ENCODE measurements around the gene PTCH2.

PTCH2 gene, protein sequence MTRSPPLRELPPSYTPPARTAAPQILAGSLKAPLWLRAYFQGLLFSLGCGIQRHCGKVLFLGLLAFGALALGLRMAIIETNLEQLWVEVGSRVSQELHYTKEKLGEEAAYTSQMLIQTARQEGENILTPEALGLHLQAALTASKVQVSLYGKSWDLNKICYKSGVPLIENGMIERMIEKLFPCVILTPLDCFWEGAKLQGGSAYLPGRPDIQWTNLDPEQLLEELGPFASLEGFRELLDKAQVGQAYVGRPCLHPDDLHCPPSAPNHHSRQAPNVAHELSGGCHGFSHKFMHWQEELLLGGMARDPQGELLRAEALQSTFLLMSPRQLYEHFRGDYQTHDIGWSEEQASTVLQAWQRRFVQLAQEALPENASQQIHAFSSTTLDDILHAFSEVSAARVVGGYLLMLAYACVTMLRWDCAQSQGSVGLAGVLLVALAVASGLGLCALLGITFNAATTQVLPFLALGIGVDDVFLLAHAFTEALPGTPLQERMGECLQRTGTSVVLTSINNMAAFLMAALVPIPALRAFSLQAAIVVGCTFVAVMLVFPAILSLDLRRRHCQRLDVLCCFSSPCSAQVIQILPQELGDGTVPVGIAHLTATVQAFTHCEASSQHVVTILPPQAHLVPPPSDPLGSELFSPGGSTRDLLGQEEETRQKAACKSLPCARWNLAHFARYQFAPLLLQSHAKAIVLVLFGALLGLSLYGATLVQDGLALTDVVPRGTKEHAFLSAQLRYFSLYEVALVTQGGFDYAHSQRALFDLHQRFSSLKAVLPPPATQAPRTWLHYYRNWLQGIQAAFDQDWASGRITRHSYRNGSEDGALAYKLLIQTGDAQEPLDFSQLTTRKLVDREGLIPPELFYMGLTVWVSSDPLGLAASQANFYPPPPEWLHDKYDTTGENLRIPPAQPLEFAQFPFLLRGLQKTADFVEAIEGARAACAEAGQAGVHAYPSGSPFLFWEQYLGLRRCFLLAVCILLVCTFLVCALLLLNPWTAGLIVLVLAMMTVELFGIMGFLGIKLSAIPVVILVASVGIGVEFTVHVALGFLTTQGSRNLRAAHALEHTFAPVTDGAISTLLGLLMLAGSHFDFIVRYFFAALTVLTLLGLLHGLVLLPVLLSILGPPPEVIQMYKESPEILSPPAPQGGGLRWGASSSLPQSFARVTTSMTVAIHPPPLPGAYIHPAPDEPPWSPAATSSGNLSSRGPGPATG

GRCh38 chr1:44842862-44843655 lies at the start of gene PTCH2:
TSS of gene PTCH2 (minus strand) at chr1:44843253. CDS start at chr1:44842932, 321 bp downstream.
- peak; percentile 75 to 86 for DNase-seq

GRCh38 chr1:44890007-44890406 lies 47.0 kb upstream of the PTCH2 start:
- peak in 1 of 2 experiments; percentile 2 for DNase-seq

DNA sequence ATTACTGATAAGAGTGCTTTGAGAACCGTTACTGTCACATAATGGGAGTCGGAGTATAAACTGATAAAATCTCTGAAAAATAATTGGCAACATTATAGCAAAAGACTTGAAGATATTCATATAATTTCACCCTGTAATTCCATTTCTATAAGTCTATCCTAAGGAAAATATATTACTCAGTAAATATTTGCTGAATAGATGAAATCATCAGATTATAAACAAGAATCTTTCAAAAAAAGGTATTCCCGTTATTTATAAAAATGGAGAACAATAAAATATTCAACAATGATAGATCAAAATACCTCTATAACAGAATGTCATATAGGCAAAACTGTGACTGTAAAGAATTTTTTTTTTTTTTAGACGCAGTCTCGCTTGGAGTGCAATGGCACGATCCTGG lies 42.4 kb upstream of the PTCH2 start:
- no peak for DNase-seq

GRCh38 chr1:44884746-44885145 lies 41.7 kb upstream of the PTCH2 start:
- no peak for DNase-seq

DNA sequence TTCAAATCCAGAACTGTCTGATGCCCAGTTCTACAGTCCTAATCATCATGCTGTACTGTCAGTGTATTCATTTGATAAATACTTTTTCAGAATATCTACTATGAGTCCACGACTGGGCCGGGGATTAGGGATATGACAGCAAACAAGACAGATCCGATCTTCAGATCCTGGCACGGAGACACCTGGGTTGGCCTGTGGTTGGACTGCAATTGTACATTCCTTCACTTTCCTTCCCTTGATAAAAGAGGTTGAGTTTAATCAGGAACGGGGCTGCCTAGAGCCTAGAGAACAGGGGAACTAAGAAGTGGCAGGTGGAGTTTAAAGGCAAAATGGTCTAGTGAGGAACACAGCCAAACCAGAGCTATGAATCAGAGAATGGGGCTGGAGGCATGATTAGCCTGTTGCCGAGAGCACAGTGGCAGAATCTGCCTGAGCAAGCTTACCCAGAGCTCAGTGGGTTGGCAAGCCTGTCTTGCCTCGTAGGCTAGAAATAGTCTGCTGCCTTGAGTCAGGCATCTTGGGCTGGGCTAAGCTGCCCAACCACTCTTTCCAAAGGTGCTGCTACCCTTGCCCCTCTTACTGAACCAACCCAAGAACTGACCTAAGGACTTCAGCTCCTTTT lies 38.1 kb upstream of the PTCH2 start:
- DNase-seq = no peak

GRCh38 chr1:44874155-44874554 lies 31.1 kb upstream of the PTCH2 start:
- DNase-seq = no peak

- no peak for DNase-seq
These were observed 27.0 kb upstream of the PTCH2 start for GRCh38 chr1:44870096-44870495.

- DNase-seq = no peak
These were observed 24.7 kb upstream of the PTCH2 start for GRCh38 chr1:44867801-44868200.

GRCh38 chr1:44862829-44863401 lies 19.9 kb upstream of the PTCH2 start:
- DNase-seq = no peak

GRCh38 chr1:44860891-44861425 lies 17.9 kb upstream of the PTCH2 start:
- DNase-seq = no peak

- no peak for DNase-seq
These were observed 17.3 kb upstream of the PTCH2 start for GRCh38 chr1:44860331-44860730.

DNA sequence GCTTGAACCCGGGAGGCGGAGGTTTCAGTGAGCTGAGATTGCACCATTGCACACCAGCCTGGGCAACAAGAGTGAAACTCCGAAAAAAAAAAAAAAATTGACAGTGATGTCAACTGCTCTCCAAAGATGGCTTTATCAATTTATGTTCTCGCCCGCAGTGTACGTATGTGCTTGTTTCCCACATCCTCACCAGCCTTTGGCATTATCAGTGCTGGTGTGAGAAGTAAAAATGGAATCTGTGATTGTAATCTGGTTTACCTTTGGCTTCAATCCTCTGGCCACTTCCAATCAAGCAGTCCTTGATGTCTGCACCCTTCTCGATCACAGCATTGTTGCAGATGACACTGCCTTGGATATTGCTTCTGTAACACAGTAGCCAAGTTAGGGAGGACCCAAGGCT lies 14.4 kb upstream of the PTCH2 start:
- DNase-seq = no peak

DNA sequence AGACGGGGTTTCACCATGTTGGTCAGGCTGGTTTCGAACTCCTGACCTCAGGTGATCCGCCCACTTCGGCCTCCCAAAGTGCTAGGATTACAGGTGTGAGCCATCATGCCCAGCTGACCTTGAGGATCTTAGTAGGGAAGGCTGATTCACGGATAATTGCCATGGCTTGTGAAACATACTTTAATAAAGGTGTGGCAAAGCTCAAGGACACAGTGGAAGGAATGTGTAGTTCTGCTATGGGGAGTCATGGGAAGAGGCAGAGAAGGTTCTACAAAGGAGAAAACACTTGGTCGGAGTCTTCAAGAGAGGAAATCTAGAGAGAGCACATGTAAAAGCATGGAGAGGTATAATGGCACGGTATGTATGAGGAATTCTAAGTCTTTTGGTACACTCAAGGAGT lies 12.7 kb upstream of the PTCH2 start:
- DNase-seq = no peak

DNA sequence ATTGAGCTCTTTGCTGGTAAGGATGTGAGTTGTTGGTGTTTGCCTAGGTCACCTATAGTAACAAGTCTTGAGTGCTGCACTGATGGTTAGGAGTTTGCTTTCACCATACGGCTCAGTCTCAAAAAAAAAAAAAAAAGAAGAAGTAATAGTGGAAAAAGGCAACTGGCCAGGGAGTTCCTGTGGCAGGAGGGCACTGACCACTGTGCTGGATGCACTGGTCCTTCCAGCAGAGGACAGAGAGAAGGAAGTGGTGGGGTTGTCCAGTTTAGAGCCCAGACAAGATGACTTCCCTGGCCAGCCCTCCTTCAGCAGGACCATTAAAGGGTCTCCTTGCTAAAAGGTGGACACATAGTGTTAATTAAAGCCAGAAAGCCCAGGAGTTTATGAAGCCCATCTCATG lies 11.9 kb upstream of the PTCH2 start:
- no peak for DNase-seq

GRCh38 chr1:44853201-44853600 lies 10.1 kb upstream of the PTCH2 start:
- DNase-seq = no peak

- no peak for DNase-seq
These were observed 8.3 kb upstream of the PTCH2 start for GRCh38 chr1:44851308-44851707.

GRCh38 chr1:44849575-44850132 lies 6.6 kb upstream of the PTCH2 start:
- DNase-seq = no peak

DNA sequence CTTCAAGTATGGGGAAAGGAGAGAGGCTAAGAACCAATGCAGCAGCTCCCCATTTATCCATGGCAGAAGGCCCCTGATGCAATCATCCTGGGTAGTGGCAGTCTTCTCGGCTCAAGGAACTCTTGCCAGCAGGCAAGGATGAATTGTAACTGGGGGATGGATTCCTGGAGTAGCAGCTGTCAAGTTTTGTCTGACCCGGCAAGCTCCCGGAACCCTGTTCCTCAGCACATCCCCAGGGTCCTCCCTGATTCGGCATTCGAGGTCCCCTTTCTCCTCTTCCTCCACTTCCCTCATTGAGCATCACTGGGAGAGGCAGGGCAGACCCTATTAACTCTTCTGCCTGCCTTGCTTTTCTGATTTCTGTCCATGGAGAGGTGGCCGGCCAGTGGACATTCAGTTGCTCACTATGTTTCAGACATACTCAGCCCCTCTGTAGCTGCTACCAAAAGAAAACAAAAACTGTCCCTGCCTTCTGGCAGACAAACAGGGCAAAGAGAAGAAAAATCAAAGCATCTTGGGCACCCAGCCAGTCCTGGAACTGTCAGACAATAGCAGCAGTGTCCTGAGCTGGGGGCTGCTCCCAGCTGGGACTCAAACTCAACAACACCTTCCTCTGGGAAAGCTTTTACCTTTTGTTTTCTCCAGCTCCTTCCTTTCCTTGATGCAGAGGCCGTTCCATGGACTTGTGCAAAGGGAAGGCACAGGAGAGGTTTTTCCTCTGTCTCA lies 5.6 kb upstream of the PTCH2 start:
- DNase-seq = peak in 1 of 2 experiments; percentile 4

DNA sequence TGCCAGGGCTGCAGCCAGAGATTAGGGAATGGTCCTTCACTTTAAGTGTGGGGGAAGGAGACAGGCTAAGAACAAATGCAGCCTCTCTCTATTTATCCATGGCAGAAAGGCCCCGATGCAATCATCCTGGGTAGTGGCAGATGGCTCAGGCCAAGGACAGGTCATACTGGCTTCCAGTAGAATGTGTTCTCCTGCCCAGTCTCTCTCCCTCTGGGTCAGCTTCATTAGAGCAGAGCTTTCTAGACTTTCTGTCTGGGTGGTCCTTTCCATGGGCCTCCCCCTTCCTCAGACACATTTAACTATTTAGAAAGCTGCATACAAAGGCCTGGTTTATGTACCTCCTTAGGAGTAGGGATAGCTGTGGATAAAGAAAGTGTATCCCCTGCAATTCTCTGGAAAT lies 4.8 kb upstream of the PTCH2 start:
- no peak for DNase-seq

GRCh38 chr1:44846985-44847384 lies 3.9 kb upstream of the PTCH2 start:
- no peak for DNase-seq
